Measurements from ENCODE around the gene JMJD6.

- no peak for TF ChIP-seq POLR2A (IDR thresholded peaks at IDR 0.05)
- TF ChIP-seq CTCF (IDR thresholded peaks at IDR 0.05 in 4 of 5, conservative IDR thresholded peaks at IDR 0.05 in 1 of 5) = no peak
Measured at GRCh38 chr17:76744747-76745146, 18.3 kb upstream of the JMJD6 start.
